ENCODE data around the gene MACROH2A1. TPM values are rescaled to one million over a fixed set of nuclear protein-coding genes. Genes with fewer than 3 reads are reported as not detected.

Gene MACROH2A1
- total RNA-seq, 4 donors from 2014 or later = 196 to 251 (median 209) TPM

DNA sequence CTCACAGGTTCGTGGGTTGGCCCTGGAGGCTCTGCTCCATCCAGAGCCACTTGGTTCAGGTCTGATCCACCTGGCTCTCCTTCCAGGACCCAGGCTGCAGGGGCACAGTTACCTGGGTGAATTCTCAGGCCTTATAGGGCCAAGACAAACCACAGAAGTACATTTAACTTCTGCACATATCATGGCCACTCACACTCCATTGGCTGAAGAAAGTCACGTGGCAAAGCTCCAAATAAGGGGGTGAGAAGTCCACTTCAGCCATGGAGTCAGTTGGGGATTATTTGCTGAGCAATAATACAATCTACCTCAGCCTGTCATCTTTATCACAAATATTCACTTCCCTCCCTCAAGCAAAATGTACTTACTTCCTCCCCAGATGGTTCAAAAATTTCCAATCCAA is 83.6 kb downstream of the MACROH2A1 start:
- WGBS = 90% methylated on average over 2 of the region's 2 CpGs
- no peak for TF ChIP-seq EP300 (IDR thresholded peaks at IDR 0.05)
- TF ChIP-seq POLR2AphosphoS5 (IDR thresholded peaks at IDR 0.05) = no peak
- TF ChIP-seq POLR2A (IDR thresholded peaks at IDR 0.05) = no peak
- TF ChIP-seq, protein P1, sequence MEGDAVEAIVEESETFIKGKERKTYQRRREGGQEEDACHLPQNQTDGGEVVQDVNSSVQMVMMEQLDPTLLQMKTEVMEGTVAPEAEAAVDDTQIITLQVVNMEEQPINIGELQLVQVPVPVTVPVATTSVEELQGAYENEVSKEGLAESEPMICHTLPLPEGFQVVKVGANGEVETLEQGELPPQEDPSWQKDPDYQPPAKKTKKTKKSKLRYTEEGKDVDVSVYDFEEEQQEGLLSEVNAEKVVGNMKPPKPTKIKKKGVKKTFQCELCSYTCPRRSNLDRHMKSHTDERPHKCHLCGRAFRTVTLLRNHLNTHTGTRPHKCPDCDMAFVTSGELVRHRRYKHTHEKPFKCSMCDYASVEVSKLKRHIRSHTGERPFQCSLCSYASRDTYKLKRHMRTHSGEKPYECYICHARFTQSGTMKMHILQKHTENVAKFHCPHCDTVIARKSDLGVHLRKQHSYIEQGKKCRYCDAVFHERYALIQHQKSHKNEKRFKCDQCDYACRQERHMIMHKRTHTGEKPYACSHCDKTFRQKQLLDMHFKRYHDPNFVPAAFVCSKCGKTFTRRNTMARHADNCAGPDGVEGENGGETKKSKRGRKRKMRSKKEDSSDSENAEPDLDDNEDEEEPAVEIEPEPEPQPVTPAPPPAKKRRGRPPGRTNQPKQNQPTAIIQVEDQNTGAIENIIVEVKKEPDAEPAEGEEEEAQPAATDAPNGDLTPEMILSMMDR (IDR thresholded peaks at IDR 0.05) = no peak
- Histone ChIP-seq H3K9me3 (no peaks in the 10 kb centered on the region), H3K36me3 (no peaks in the 10 kb centered on the region), H3K4me1 (no peaks in the 10 kb centered on the region), H3K27ac (no peak overlapping the region), H3K27me3 (no peaks in the 10 kb centered on the region), H3K4me3 (no peak overlapping the region)
- DNase-seq (ENCODE audit: low spot score in 2 of 2) = no peak

DNA sequence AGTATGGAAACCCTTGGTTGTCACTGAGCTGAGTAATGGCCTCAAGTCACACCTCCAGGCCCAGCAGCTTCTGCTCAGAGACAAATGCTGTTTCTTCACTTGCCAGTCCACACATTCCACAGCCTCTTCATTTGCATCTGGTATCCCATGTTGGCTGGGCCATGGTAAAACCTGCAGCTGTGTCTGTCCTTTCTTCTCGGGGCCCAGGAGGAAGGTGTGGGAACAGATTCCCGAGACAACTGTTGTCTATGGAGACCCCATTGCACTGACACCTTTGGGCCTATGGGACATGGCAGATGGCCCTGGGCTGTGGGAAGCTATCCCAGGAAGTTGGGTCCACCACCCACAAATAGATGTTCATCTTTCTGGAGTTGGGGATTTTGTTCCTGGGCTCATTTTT is 85.1 kb downstream of the MACROH2A1 start:
- 88% methylated on average over 2 of the region's 2 CpGs for WGBS
- no peak for TF ChIP-seq POLR2A (IDR thresholded peaks at IDR 0.05)
- no peak for TF ChIP-seq EP300 (IDR thresholded peaks at IDR 0.05)
- TF ChIP-seq, protein P1 (IDR thresholded peaks at IDR 0.05) = no peak
- TF ChIP-seq POLR2AphosphoS5 (IDR thresholded peaks at IDR 0.05) = no peak

DNA sequence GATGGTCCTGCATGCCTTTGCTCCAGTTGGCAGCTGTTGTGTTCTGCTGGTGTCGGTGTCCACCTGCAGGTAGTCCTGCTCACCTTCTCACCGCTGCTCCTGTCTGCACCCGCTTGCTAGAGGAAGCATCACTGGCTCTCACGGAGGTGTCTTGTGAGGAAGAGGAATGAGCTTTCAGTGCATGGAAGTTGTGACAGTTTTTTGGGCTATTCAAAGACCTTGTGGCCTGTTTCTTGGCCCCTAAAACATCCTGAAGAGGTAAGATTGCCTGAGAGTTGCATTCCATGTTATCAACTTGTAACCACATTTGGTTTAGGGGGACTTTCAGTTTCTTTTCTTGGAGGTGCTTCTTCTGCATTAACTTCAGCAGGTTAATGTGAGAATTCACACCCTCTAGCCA is 85.6 kb downstream of the MACROH2A1 start:
- TF ChIP-seq POLR2A (IDR thresholded peaks at IDR 0.05) (no peak), EP300 (IDR thresholded peaks at IDR 0.05) (no peak), POLR2AphosphoS5 (IDR thresholded peaks at IDR 0.05) (no peak)
- TF ChIP-seq, protein P1 (IDR thresholded peaks at IDR 0.05) = no peak
- no peaks in the 10 kb centered on the region for H3K27me3 ChIP-seq
- no peak for DNase-seq (ENCODE audit: low spot score in 2 of 2)
- no peak overlapping the region for H3K27ac ChIP-seq
- H3K4me1 ChIP-seq = no peaks in the 10 kb centered on the region
- no peaks in the 10 kb centered on the region for H3K36me3 ChIP-seq
- no peak overlapping the region for H3K4me3 ChIP-seq
- H3K9me3 ChIP-seq = no peaks in the 10 kb centered on the region
- 91% methylated on average over 4 of the region's 4 CpGs for WGBS

More for the DNA sequence above, 85.1 kb downstream of the MACROH2A1 start:
- Histone ChIP-seq H3K4me3 (no peak overlapping the region), H3K27ac (no peak overlapping the region), H3K9me3 (no peaks in the 10 kb centered on the region), H3K4me1 (no peaks in the 10 kb centered on the region), H3K36me3 (no peaks in the 10 kb centered on the region), H3K27me3 (no peaks in the 10 kb centered on the region)
- DNase-seq (ENCODE audit: low spot score in 2 of 2) = no peak

DNA sequence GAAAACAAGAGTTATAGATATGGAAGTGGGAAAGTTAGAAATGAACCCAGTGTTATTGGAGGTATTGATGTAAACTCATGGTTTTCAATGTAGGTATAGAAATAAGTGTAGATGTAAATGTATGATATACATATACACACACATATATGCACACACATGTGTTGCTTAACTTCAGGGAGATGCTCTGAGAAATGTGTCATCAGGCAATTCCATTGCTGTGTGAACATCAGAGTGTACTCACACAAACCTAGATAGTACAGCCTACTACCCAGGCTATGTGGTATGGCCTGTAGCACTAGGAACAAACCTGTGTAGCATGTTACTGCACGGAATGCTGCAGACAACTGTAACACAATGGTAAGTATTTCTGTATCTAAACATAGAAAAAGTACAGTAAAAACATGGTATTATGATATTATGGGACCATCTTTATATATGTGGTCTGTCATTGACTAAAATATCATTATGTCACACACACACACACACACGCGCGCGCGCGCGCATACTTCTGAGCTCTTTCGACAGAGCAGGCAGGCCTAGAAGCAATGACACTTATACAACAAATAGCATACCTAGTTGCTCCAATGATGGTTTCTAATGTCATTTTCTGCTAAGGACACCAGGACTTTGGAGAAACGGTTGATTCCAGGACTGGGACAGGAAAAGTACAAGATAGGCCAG is 86.6 kb downstream of the MACROH2A1 start:
- no peak overlapping the region for H3K4me3 ChIP-seq
- H3K27me3 ChIP-seq = peaks cover 1% of the 10 kb centered on the region
- 96% methylated on average over 10 of the region's 10 CpGs for whole genome bisulfite sequencing
- H3K9me3 ChIP-seq = no peaks in the 10 kb centered on the region
- DNase-seq (ENCODE audit: low spot score in 2 of 2) = no peak
- no peaks in the 10 kb centered on the region for H3K36me3 ChIP-seq
- no peaks in the 10 kb centered on the region for H3K4me1 ChIP-seq
- TF ChIP-seq EP300 (IDR thresholded peaks at IDR 0.05) (no peak), POLR2AphosphoS5 (IDR thresholded peaks at IDR 0.05) (no peak), POLR2A (IDR thresholded peaks at IDR 0.05) (no peak)
- TF ChIP-seq, protein P1 (IDR thresholded peaks at IDR 0.05) = no peak
- no peak overlapping the region for H3K27ac ChIP-seq

DNA sequence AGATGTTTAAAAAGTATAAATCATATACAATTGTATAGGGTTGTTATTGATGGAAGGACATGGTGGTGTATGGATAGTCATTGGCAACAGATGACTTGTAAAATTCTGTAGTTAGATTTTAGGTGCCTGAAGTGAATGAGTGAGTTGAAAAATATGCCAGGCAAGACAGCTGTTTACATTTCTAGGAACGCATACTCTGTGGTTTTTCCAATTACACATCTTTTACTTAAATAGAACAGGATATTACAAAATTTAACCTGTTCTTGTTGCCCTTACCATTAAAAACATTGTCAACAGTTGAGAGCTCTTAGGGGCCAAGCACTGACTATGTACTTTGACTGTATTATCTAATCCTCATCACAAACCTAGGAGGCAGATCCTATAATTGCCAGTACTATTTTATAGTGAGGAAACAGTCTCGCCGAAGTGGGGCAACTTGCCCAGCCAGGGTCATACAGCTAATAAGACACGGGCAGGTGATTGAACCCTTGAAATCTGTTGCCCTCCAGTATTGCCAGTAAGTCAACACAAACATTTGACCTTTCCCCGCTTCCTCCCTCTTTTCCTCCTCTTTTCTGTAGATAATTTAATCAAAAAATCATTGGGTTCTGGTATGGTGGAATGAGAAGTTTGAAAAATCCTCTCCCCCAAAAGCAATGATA is 88.6 kb downstream of the MACROH2A1 start:
- no peaks in the 10 kb centered on the region for H3K9me3 ChIP-seq
- no peak overlapping the region for H3K27ac ChIP-seq
- H3K27me3 ChIP-seq = peaks cover 7% of the 10 kb centered on the region
- no peaks in the 10 kb centered on the region for H3K4me1 ChIP-seq
- TF ChIP-seq EP300 (IDR thresholded peaks at IDR 0.05) (no peak), POLR2A (IDR thresholded peaks at IDR 0.05) (no peak), POLR2AphosphoS5 (IDR thresholded peaks at IDR 0.05) (no peak)
- TF ChIP-seq, protein P1 (IDR thresholded peaks at IDR 0.05) = no peak
- H3K36me3 ChIP-seq = no peaks in the 10 kb centered on the region
- H3K4me3 ChIP-seq = no peak overlapping the region
- DNase-seq (ENCODE audit: low spot score in 2 of 2) = no peak
- WGBS = 75% methylated on average over 5 of the region's 5 CpGs
